ENCODE results near the gene CLEC6A.

DNA sequence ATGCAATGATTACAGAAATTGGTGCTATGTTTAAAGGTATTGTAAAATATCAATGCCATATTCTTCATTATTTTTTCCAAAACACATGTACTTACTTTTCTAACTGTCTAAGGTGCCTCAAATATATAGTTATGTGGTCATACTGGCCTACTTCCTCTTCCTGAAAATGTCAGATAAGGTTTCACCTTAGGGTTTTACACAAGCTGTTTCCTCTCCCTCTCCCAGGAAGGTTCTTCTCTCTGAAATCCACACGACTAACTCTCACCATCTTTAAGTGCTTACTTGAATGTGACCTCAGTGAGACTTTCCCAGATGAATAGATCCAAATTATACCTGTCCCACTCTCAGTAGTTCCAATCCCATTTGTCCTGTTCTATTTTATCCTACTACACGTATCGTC is 46.0 kb downstream of the CLEC6A start:
- TF ChIP-seq, protein P1, sequence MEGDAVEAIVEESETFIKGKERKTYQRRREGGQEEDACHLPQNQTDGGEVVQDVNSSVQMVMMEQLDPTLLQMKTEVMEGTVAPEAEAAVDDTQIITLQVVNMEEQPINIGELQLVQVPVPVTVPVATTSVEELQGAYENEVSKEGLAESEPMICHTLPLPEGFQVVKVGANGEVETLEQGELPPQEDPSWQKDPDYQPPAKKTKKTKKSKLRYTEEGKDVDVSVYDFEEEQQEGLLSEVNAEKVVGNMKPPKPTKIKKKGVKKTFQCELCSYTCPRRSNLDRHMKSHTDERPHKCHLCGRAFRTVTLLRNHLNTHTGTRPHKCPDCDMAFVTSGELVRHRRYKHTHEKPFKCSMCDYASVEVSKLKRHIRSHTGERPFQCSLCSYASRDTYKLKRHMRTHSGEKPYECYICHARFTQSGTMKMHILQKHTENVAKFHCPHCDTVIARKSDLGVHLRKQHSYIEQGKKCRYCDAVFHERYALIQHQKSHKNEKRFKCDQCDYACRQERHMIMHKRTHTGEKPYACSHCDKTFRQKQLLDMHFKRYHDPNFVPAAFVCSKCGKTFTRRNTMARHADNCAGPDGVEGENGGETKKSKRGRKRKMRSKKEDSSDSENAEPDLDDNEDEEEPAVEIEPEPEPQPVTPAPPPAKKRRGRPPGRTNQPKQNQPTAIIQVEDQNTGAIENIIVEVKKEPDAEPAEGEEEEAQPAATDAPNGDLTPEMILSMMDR (IDR thresholded peaks at IDR 0.05): no peak
- TF ChIP-seq POLR2A (IDR thresholded peaks at IDR 0.05) (no peak), POLR2AphosphoS5 (IDR thresholded peaks at IDR 0.05) (no peak)

Data from prostate gland (tissue), 2 donors.